Upper lobe of left lung (tissue), 4 donors: ENCODE data around the gene LIMK2.

Source experiments
- CTCF ChIP-seq, 6 experiments: fragments of 450-650 bp in 4 of 6; fragments of 200-600 bp in 2 of 6; sonication (generic) in 2 of 6; IDR thresholded peaks; one replicate each; pipeline ENCODE4 v1.5.1; 2016 to 2019; ENCODE audit warnings: antibody characterized with exemption in 6 of 6
- POLR2AphosphoS5 ChIP-seq, 2 donors: sonication (generic); formaldehyde crosslinking; IDR thresholded peaks; one replicate each; pipeline ENCODE4 v1.5.1; 2017; ENCODE audit warnings: antibody characterized with exemption in 2 of 2

GRCh38 chr22:31179345-31179744, 32.8 kb upstream of the LIMK2 start:
- TF ChIP-seq CTCF (IDR thresholded peaks at IDR 0.05) (no peak), POLR2AphosphoS5 (IDR thresholded peaks at IDR 0.05) (no peak)
